PC-3 (cell line): ENCODE results near the gene SURF6. TPM values are rescaled to one million over a fixed set of nuclear protein-coding genes. Genes with fewer than 3 reads are reported as not detected.

ENCODE experiments used
- ATAC-seq: fragments of 200-7000 bp; cut with Tn5 transposase; 2 replicates; pipeline ENCODE4 v1.9.1; 2020; ENCODE audit warnings: mild to moderate bottlenecking, moderate library complexity
- BruUV-seq: library from RNA; stranded (reverse); fragments of 400-500 nt; replicated peaks from 2 replicates; lab custom pipeline; 2021; lab: Mats Ljungman, UMichigan
- CTCF ChIA-PET: fragments of 300-600 bp; sonication (Branson Sonifier 250); formaldehyde crosslinking; loops from one replicate; lab custom pipeline; 2022; ENCODE audit warnings: antibody characterized with exemption; lab: Charles Lee
- POLR2A ChIA-PET: fragments of 300-600 bp; sonication (Branson Sonifier 250); formaldehyde crosslinking; loops from one replicate; lab custom pipeline; 2022; ENCODE audit warnings: antibody characterized with exemption; ENCODE audit not compliant: unreplicated experiment; lab: Charles Lee
- DNase-seq: peaks from one replicate; pipeline ENCODE4 v3.0.0-alpha.2; 2015
- H2AFZ ChIP-seq: fragments of 300-600 bp; sonication (generic); 2 replicates; pipeline ENCODE4 v1.6.0; 2016; ENCODE audit warnings: antibody characterized with exemption, low read length
- H3F3A ChIP-seq: fragments of 300-600 bp; sonication (generic); one replicate; pipeline ENCODE4 v1.6.0; 2017; ENCODE audit warnings: antibody characterized with exemption, low read length, control low read depth, mild to moderate bottlenecking; ENCODE audit not compliant: unreplicated experiment
- H3K27ac ChIP-seq: fragments of 300-600 bp; sonication (generic); 2 replicates; pipeline ENCODE4 v1.5.1; 2016; ENCODE audit warnings: mild to moderate bottlenecking, low read length
- H3K27me3 ChIP-seq: fragments of 300-600 bp; sonication (generic); 2 replicates; pipeline ENCODE4 v1.6.1; 2016; ENCODE audit warnings: low read length, mixed read lengths
- H3K36me3 ChIP-seq: fragments of 300-600 bp; sonication (generic); 2 replicates; pipeline ENCODE4 v1.6.1; 2016; ENCODE audit warnings: low read depth, mixed run types, low read length, mixed read lengths
- H3K4me1 ChIP-seq: fragments of 300-600 bp; sonication (generic); 2 replicates; pipeline ENCODE4 v1.5.1; 2016; ENCODE audit warnings: low read length; ENCODE audit not compliant: insufficient read depth
- H3K4me2 ChIP-seq: fragments of 300-600 bp; sonication (generic); 2 replicates; pipeline ENCODE4 v1.6.0; 2016; ENCODE audit warnings: low read length
- H3K4me3 ChIP-seq: fragments of 300-600 bp; sonication (generic); 2 replicates; pipeline ENCODE4 v1.5.1; 2016; ENCODE audit warnings: mild to moderate bottlenecking, low read length, mixed read lengths
- H3K79me2 ChIP-seq: fragments of 300-600 bp; sonication (generic); 2 replicates; pipeline ENCODE4 v1.6.1; 2017; ENCODE audit warnings: low read length, mixed read lengths
- H3K9ac ChIP-seq: fragments of 300-600 bp; sonication (generic); 2 replicates; pipeline ENCODE4 v1.6.0; 2016; ENCODE audit warnings: mild to moderate bottlenecking, low read length
- H3K9me2 ChIP-seq: fragments of 300-600 bp; sonication (generic); replicated peaks from 2 replicates; pipeline ENCODE4 v1.6.1; 2016; ENCODE audit warnings: mixed run types, low read length, mixed read lengths
- H3K9me3 ChIP-seq: fragments of 300-600 bp; sonication (generic); 2 replicates; pipeline ENCODE4 v1.6.1; 2016; ENCODE audit warnings: low read length, mixed read lengths
- H4K20me1 ChIP-seq: fragments of 300-600 bp; sonication (generic); 2 replicates; pipeline ENCODE4 v1.6.1; 2016; ENCODE audit warnings: low read length, mixed read lengths
- EZH2 ChIP-seq: fragments of 300-600 bp; sonication (generic); IDR thresholded peaks from one replicate; pipeline ENCODE4 v1.6.1; 2017; ENCODE audit warnings: antibody characterized with exemption, mild to moderate bottlenecking, low read length; ENCODE audit not compliant: unreplicated experiment
- EZH2phosphoT487 ChIP-seq: fragments of 300-600 bp; sonication (generic); IDR thresholded peaks from 2 replicates; pipeline ENCODE4 v1.6.1; 2018; ENCODE audit warnings: mild to moderate bottlenecking, antibody characterized with exemption, low read length, borderline replicate concordance
- intact Hi-C: fragments of 100-400 bp; cut with micrococcal nuclease; formaldehyde crosslinking; loops from 2 replicates; pipeline ENCODE4 v1.9.0; 2023
- total RNA-seq: library from RNA; depleted of rRNA; stranded (reverse); fragments of >200 nt; gene quantifications from 2 replicates; pipeline ENCODE4 v1.2.3, GENCODE V29; 2014
- TF ChIP-seq, protein P1 (sequence below): fragments of 300-600 bp; sonication (generic); conservative IDR thresholded peaks from 2 replicates; pipeline ENCODE4 v1.5.1; 2017; ENCODE audit warnings: antibody characterized with exemption, low read depth, mild to moderate bottlenecking, low read length

SURF6 gene
- total RNA-seq, 1 experiment from 2014 or later, result 28.0 TPM

DNA sequence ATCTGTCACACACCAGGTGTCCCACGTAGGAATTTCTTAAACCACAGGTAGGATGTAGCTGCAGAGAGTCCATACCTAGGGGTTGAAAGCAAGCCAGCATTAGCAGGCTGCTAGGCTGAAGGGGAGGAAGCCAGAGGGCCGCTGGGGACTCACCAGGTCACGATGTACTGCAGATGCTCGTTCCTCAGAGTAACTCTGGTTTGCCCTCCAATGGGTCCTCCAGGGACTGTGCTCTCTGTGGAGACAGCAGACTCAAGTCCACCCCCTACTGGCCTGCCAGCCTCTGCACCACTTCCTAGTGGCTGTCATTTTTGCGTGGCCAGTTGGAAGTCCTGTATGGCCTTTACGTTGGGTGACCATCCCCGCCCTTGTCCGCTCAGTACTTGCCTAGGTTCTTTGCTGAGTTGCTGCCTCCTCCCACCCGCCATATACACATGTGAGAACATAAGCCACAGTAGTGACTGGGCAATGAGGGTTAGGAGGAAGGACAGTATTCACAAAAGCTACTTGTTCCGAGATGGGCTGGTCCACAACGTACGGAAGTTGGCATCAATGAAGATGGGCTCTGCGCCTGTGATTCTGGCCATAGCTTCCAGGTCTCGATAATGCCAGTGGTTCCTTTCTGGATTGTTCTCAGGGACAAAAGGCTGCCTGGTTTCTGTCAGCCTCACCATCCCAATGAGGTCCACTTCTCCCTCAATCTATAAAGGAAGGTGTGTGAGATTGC, 16.1 kb upstream of the SURF6 start:
- ATAC-seq (peak; percentile 10; the same call in 1 of the 2 replicates), DNase-seq (peak; percentile 54)
- peaks cover 41% of the 10 kb centered on the region for H3K36me3 ChIP-seq
- no peaks in the 10 kb centered on the region for H3K27me3 ChIP-seq
- no peak overlapping the region for H3K4me2 ChIP-seq
- H2AFZ ChIP-seq, result no peak overlapping the region
- H3K9me3 ChIP-seq, result no peaks in the 10 kb centered on the region
- no peaks in the 10 kb centered on the region for H3K9me2 ChIP-seq
- no peak overlapping the region for H3K9ac ChIP-seq
- no peak overlapping the region for H3K4me3 ChIP-seq
- TF ChIP-seq, protein P1, sequence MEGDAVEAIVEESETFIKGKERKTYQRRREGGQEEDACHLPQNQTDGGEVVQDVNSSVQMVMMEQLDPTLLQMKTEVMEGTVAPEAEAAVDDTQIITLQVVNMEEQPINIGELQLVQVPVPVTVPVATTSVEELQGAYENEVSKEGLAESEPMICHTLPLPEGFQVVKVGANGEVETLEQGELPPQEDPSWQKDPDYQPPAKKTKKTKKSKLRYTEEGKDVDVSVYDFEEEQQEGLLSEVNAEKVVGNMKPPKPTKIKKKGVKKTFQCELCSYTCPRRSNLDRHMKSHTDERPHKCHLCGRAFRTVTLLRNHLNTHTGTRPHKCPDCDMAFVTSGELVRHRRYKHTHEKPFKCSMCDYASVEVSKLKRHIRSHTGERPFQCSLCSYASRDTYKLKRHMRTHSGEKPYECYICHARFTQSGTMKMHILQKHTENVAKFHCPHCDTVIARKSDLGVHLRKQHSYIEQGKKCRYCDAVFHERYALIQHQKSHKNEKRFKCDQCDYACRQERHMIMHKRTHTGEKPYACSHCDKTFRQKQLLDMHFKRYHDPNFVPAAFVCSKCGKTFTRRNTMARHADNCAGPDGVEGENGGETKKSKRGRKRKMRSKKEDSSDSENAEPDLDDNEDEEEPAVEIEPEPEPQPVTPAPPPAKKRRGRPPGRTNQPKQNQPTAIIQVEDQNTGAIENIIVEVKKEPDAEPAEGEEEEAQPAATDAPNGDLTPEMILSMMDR, result peak; percentile 63
- TF ChIP-seq EZH2, result no peak
- TF ChIP-seq EZH2phosphoT487, result no peak
- intact Hi-C loops, result no loop called here
- ChIA-PET CTCF (no interaction called here), POLR2A (no interaction called here)
- H4K20me1 ChIP-seq, result peaks cover 24% of the 10 kb centered on the region
- no TSS peak for BruUV-seq
- peaks cover 13% of the 10 kb centered on the region for H3F3A ChIP-seq
- H3K27ac ChIP-seq, result no peak overlapping the region
- H3K4me1 ChIP-seq, result peaks cover 9% of the 10 kb centered on the region
- H3K79me2 ChIP-seq, result peaks cover 50% of the 10 kb centered on the region

GRCh38 chr9:133351526-133351907, 15.5 kb upstream of the SURF6 start:
- Histone ChIP-seq H3K36me3 (peaks cover 41% of the 10 kb centered on the region), H2AFZ (no peak overlapping the region), H3K79me2 (peaks cover 50% of the 10 kb centered on the region), H3K4me3 (no peak overlapping the region), H3K27me3 (no peaks in the 10 kb centered on the region), H3K9me3 (no peaks in the 10 kb centered on the region), H3F3A (peaks cover 13% of the 10 kb centered on the region), H3K4me1 (peaks cover 11% of the 10 kb centered on the region), H3K27ac (no peak overlapping the region), H3K9me2 (no peaks in the 10 kb centered on the region), H4K20me1 (peaks cover 24% of the 10 kb centered on the region), H3K9ac (no peak overlapping the region), H3K4me2 (no peak overlapping the region)
- DNase-seq, result peak; percentile 27
- ChIA-PET CTCF (no interaction called here), POLR2A (interaction anchor here (0.7 kb wide), 1 partner anchor 17 kb away, joined by 4 read pairs; no protein-coding TSS in a partner anchor)
- TF ChIP-seq EZH2phosphoT487, result no peak
- TF ChIP-seq, protein P1, result no peak
- no peak for TF ChIP-seq EZH2
- no TSS peak for BruUV-seq
- intact Hi-C loops, result no loop called here
- no peak for ATAC-seq

- no peak overlapping the region for H2AFZ ChIP-seq
- H4K20me1 ChIP-seq, result peaks cover 24% of the 10 kb centered on the region
- ATAC-seq (no peak), DNase-seq (no peak)
- BruUV-seq, result no TSS peak
- no peaks in the 10 kb centered on the region for H3K27me3 ChIP-seq
- H3F3A ChIP-seq, result peaks cover 13% of the 10 kb centered on the region
- peaks cover 41% of the 10 kb centered on the region for H3K36me3 ChIP-seq
- ChIA-PET POLR2A (no interaction called here), CTCF (no interaction called here)
- H3K4me2 ChIP-seq, result peak overlapping the region; percentile 93
- no peaks in the 10 kb centered on the region for H3K9me2 ChIP-seq
- peak overlapping the region; percentile 100; the same call in 1 of the 2 replicates for H3K4me3 ChIP-seq
- intact Hi-C loops, result no loop called here
- no peak overlapping the region for H3K9ac ChIP-seq
- H3K79me2 ChIP-seq, result peaks cover 51% of the 10 kb centered on the region
- no peak for TF ChIP-seq EZH2phosphoT487
- TF ChIP-seq, protein P1, result no peak
- TF ChIP-seq EZH2, result no peak
- no peak overlapping the region for H3K27ac ChIP-seq
- peaks cover 13% of the 10 kb centered on the region for H3K4me1 ChIP-seq
- H3K9me3 ChIP-seq, result no peaks in the 10 kb centered on the region
Observed at GRCh38 chr9:133349965-133350616, 14.1 kb upstream of the SURF6 start.
